HepG2 (cell line): ENCODE data around the gene INSIG2. TPM values are rescaled to one million over a fixed set of nuclear protein-coding genes. Genes with fewer than 3 reads are reported as not detected.
A peak's percentile ranks its signal among the peaks of the same experiment; 100 is the strongest.

ENCODE experiments used
- ATAC-seq: fragments of 200-7000 bp; cut with Tn5 transposase; 3 replicates; pipeline ENCODE4 v1.9.1; 2020; ENCODE audit warnings: mild to moderate bottlenecking, moderate library complexity
- BruUV-seq: library from RNA; stranded (reverse); fragments of 400-500 nt; replicated peaks from 2 replicates; lab custom pipeline; 2021; lab: Mats Ljungman, UMichigan
- CTCF ChIA-PET: fragments of 300-600 bp; formaldehyde crosslinking; extraction: SDS; loops from one replicate; lab custom pipeline; 2021; ENCODE audit warnings: low total read pairs, inconsistent platforms, low intra/inter-chr PET ratio; lab: Yijun Ruan, JAX
- POLR2A ChIA-PET: fragments of 350-600 bp; sonication (Branson Sonifier 250); formaldehyde crosslinking; loops from one replicate; lab custom pipeline; 2020; ENCODE audit warnings: antibody characterized with exemption, inconsistent platforms; lab: Yijun Ruan, JAX
- DNase-seq: peaks from one replicate; pipeline ENCODE4 v3.0.0-alpha.2; 2015; ENCODE audit warnings: low spot score
- FAIRE-seq: peaks from 3 replicates; lab custom pipeline; 2011; peaks lifted over from hg19 to GRCh38; lab: Jason Lieb, UNC
- H2AFZ ChIP-seq: one replicate; pipeline ENCODE4 v1.6.1; 2011; ENCODE audit warnings: low read length, inconsistent platforms
- H3K27ac ChIP-seq: fragments of 300-600 bp; 3 replicates; pipeline ENCODE4 v1.8.0; 2011; ENCODE audit warnings: mixed run types, mild to moderate bottlenecking, mixed read lengths, low read length, inconsistent platforms; ENCODE audit not compliant: insufficient read depth; ENCODE audit errors: extremely low read length
- H3K27me3 ChIP-seq, 2 experiments: fragments of 200-600 bp in 1 of 2; 2 replicates in 1 of 2; 3 replicates in 1 of 2; pipeline versions ENCODE4 v1.6.0 to v1.8.0; 2011; ENCODE audit warnings: low read length in 2 of 2, mild to moderate bottlenecking in 2 of 2, moderate library complexity in 2 of 2, inconsistent platforms in 1 of 2; ENCODE audit not compliant: insufficient read depth in 2 of 2, control insufficient read depth in 1 of 2
- H3K36me3 ChIP-seq, 2 experiments: fragments of 200-600 bp in 1 of 2; replicated peaks in 1 of 2; 2 replicates in 1 of 2; 3 replicates in 1 of 2; pipeline versions ENCODE4 v1.5.1 to v1.8.0; 2011; ENCODE audit warnings: low read length in 2 of 2, inconsistent platforms in 1 of 2; ENCODE audit not compliant: insufficient read depth in 2 of 2, control insufficient read depth in 1 of 2
- H3K4me1 ChIP-seq: 2 replicates; pipeline ENCODE4 v1.5.1; 2012; ENCODE audit warnings: low read length, inconsistent platforms; ENCODE audit not compliant: insufficient read depth
- H3K4me2 ChIP-seq: 2 replicates; pipeline ENCODE4 v1.6.0; 2011; ENCODE audit warnings: low read depth, low read length, inconsistent platforms
- H3K4me3 ChIP-seq, 3 experiments: fragments of 200-600 bp in 1 of 3; sonication (generic), shearing (Covaris generic) in 1 of 3; replicated peaks in 1 of 3; 2 replicates each; pipeline ENCODE4 v1.5.1; 2011 to 2016; ENCODE audit warnings: low read length in 3 of 3, inconsistent platforms in 2 of 3, low read depth in 2 of 3, mild to moderate bottlenecking in 2 of 3, control low read depth in 1 of 3, mixed read lengths in 1 of 3; ENCODE audit not compliant: insufficient read depth in 1 of 3
- H3K79me2 ChIP-seq: one replicate; pipeline ENCODE4 v1.6.1; 2011; ENCODE audit warnings: low read length, inconsistent platforms; ENCODE audit not compliant: insufficient read depth
- H3K9ac ChIP-seq: 2 replicates; pipeline ENCODE4 v1.6.0; 2011; ENCODE audit warnings: mild to moderate bottlenecking, low read depth, low read length, inconsistent platforms; ENCODE audit not compliant: insufficient read depth
- H3K9me3 ChIP-seq: 2 replicates; pipeline ENCODE4 v1.5.1; 2012; ENCODE audit warnings: mild to moderate bottlenecking, low read length
- H4K20me1 ChIP-seq: 2 replicates; pipeline ENCODE4 v1.6.0; 2011; ENCODE audit warnings: inconsistent platforms, mild to moderate bottlenecking, low read length, moderate library complexity; ENCODE audit not compliant: insufficient read depth
- FOSL2 ChIP-seq: sonication (generic); formaldehyde crosslinking; IDR thresholded peaks from 2 replicates; pipeline ENCODE4 v1.4.0; 2020; ENCODE audit warnings: missing genetic modification reagents
- KDM2A ChIP-seq: sonication (generic); formaldehyde crosslinking; IDR thresholded peaks from 2 replicates; pipeline ENCODE4 v1.4.0; 2020; ENCODE audit warnings: low read depth, missing genetic modification reagents, borderline replicate concordance
- MXD4 ChIP-seq: IDR thresholded peaks from 2 replicates; pipeline ENCODE4 v1.6.1; 2016; ENCODE audit warnings: mild to moderate bottlenecking, missing biosample characterization, missing genetic modification reagents
- POLR2AphosphoS5 ChIP-seq: IDR thresholded peaks from 2 replicates; pipeline ENCODE4 v1.6.1; 2012; ENCODE audit warnings: low read depth, low read length
- PRMT3 ChIP-seq: sonication (generic); formaldehyde crosslinking; IDR thresholded peaks from 2 replicates; pipeline ENCODE4 v1.8.1; 2022; ENCODE audit warnings: low read depth, mild to moderate bottlenecking, moderate library complexity, missing genetic modification reagents, borderline replicate concordance
- RFX3 ChIP-seq: IDR thresholded peaks from 2 replicates; pipeline ENCODE4 v1.6.1; 2016; ENCODE audit warnings: missing biosample characterization, missing genetic modification reagents
- ZNF10 ChIP-seq: sonication (generic); formaldehyde crosslinking; IDR thresholded peaks from 2 replicates; pipeline ENCODE4 v1.4.0; 2020; ENCODE audit warnings: mild to moderate bottlenecking, low read depth, missing genetic modification reagents, borderline replicate concordance
- ZSCAN30 ChIP-seq: sonication (generic); formaldehyde crosslinking; IDR thresholded peaks from 2 replicates; pipeline ENCODE4 v1.5.0; 2020; ENCODE audit warnings: mild to moderate bottlenecking, missing genetic modification reagents
- WGBS: methylation state at CpG from one replicate; pipeline ENCODE4 v1.1.6; 2017; ENCODE audit warnings: low lambda C conversion rate; 5-methylcytosine and 5-hydroxymethylcytosine counted together
- in situ Hi-C: cut with HindIII; loops from 2 replicates; pipeline ENCODE4 v1.10.0; 2017; ENCODE audit warnings: low pct_unique_long_range_greater_than_20kb; ENCODE audit not compliant: extremely low pct_ligation_motif_present
- intact Hi-C: fragments of 100-400 bp; cut with micrococcal nuclease; formaldehyde crosslinking; loops from one replicate; pipeline ENCODE4 v1.10.0; 2022; ENCODE audit not compliant: unreplicated experiment
- polyA plus RNA-seq, 8 experiments: library from polyadenylated mRNA; depleted of rRNA in 3 of 8; stranded (reverse) in 7 of 8; unstranded in 1 of 8; fragments of >200 nt; fragmentation: Illumina TruSeq in 4 of 8; extraction: Trizol in 4 of 8; gene quantifications; 2 replicates each; pipeline versions ENCODE4 v1.2.1 to v1.2.3, GENCODE V29; 2011 to 2016; ENCODE audit warnings: low read depth in 4 of 8, missing spikeins in 1 of 8, mixed read lengths in 1 of 8; ENCODE audit not compliant: insufficient read depth in 1 of 8
- total RNA-seq, 5 experiments: library from RNA; depleted of rRNA; stranded (reverse); fragments of >200 nt; fragmentation: Illumina TruSeq; extraction: Trizol; gene quantifications; 2 replicates each; pipeline ENCODE4 v1.2.3, GENCODE V29; 2016; ENCODE audit warnings: low read depth in 1 of 5
- TF ChIP-seq, protein P1 (sequence below): sonication (generic); formaldehyde crosslinking; conservative IDR thresholded peaks from 2 replicates; pipeline ENCODE4 v1.8.1; 2023; ENCODE audit warnings: missing genetic modification reagents

The INSIG2 gene
- total and polyA plus RNA-seq, 2 of the 13 experiments (the other 11 are each of a cell fraction or from before 2014, with no cell fraction given) = 73.5 to 481 TPM

DNA sequence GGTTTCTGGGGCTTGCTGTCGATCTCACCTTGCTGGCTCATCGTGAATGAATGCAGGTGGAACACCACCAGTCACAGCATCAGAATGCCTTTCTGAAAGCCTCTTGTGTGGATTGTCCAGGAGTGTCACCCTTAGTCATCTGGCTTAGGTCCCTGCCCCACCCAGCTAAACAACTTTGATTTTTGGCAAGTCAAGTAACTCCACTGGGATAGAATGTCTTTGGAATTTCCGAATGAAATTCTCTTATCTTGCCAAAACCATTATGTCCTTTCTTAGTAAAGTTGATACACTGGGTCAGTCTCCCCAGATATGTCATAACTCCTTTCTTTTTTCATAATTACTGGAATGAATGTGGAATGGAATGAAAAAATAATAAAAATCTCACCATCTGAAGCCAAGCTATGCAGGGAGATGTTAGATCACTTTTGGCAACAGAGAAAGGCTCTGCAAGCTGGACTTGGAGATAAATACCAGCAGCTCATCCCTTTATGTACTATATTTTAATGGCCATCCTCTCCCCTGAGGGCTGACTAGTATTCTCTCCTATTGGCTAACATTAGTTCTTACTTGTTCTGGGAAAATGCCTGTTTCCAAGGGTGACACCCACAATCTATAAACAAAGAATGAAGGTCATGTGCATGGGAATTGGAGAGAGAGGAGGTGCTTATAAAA, 35.4 kb downstream of the INSIG2 start:
- H3K9ac ChIP-seq = no peak overlapping the region
- H3K4me3 ChIP-seq = no peak overlapping the region
- no peaks in the 10 kb centered on the region; a peak in 1 of 5 replicates for H3K36me3 ChIP-seq
- no TSS peak for BruUV-seq
- DNase-seq (peak; percentile 36), ATAC-seq (peak; percentile 6; the same call in 1 of the 3 replicates), FAIRE-seq (peak; percentile 12)
- H3K4me1 ChIP-seq = peaks cover 39% of the 10 kb centered on the region
- no peaks in the 10 kb centered on the region for H3K9me3 ChIP-seq
- no peak overlapping the region for H2AFZ ChIP-seq
- POLR2A ChIA-PET = no interaction called here
- peak overlapping the region; percentile 1; the same call in 1 of the 2 replicates for H3K4me2 ChIP-seq
- H3K27me3 ChIP-seq = no peaks in the 10 kb centered on the region; a peak in 1 of 5 replicates
- CTCF ChIA-PET = no interaction called here
- intact Hi-C loops (no loop called here), in situ Hi-C loops (no loop called here)
- peaks cover 2% of the 10 kb centered on the region; the same call in 1 of the 2 replicates for H4K20me1 ChIP-seq
- no peaks in the 10 kb centered on the region for H3K79me2 ChIP-seq
- TF ChIP-seq ZSCAN30 (CRISPR knock-in tag) (no peak), PRMT3 (peak; percentile 44; the same call in 1 of the 2 replicates), POLR2AphosphoS5 (0 out of 2 replicates have a peak, but pooled peaks have one; percentile 1), RFX3 (CRISPR knock-in tag) (peak; percentile 36; the same call in 1 of the 2 replicates), FOSL2 (CRISPR knock-in tag) (peak; percentile 57), MXD4 (no peak), ZNF10 (no peak), KDM2A (peak; percentile 29; the same call in 1 of the 2 replicates)
- TF ChIP-seq, protein P1, sequence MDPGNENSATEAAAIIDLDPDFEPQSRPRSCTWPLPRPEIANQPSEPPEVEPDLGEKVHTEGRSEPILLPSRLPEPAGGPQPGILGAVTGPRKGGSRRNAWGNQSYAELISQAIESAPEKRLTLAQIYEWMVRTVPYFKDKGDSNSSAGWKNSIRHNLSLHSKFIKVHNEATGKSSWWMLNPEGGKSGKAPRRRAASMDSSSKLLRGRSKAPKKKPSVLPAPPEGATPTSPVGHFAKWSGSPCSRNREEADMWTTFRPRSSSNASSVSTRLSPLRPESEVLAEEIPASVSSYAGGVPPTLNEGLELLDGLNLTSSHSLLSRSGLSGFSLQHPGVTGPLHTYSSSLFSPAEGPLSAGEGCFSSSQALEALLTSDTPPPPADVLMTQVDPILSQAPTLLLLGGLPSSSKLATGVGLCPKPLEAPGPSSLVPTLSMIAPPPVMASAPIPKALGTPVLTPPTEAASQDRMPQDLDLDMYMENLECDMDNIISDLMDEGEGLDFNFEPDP (CRISPR knock-in tag) = no peak
- 7% methylated on average over 3 of the region's 3 CpGs for WGBS
- no peak overlapping the region for H3K27ac ChIP-seq
